HepG2 (cell line): ENCODE measurements around the gene NFIC.

Source experiments
- CTCF ChIP-seq: sonication (generic); formaldehyde crosslinking; IDR thresholded peaks from 2 replicates; pipeline ENCODE4 v1.5.0; 2020; ENCODE audit warnings: mild to moderate bottlenecking, missing genetic modification reagents, moderate library complexity
- KAT7 ChIP-seq: IDR thresholded peaks from 2 replicates; pipeline ENCODE4 v1.6.1; 2018; ENCODE audit warnings: borderline replicate concordance, missing compliant biosample characterization
- RELA ChIP-seq: sonication (generic); formaldehyde crosslinking; IDR thresholded peaks from 2 replicates; pipeline ENCODE4 v1.4.0; 2020; ENCODE audit warnings: missing genetic modification reagents
- SAFB2 ChIP-seq: sonication (generic); formaldehyde crosslinking; IDR thresholded peaks from 2 replicates; pipeline ENCODE4 v1.5.1; 2020; ENCODE audit warnings: missing genetic modification reagents, low read depth, mild to moderate bottlenecking, borderline replicate concordance
- TCF7 ChIP-seq: sonication (generic); IDR thresholded peaks from 2 replicates; pipeline ENCODE4 v1.6.1; 2016; ENCODE audit warnings: antibody characterized with exemption, low read depth
- ZNF350 ChIP-seq: sonication (generic); formaldehyde crosslinking; IDR thresholded peaks from 2 replicates; pipeline ENCODE4 v1.4.0; 2020; ENCODE audit warnings: mild to moderate bottlenecking, low read depth, missing genetic modification reagents, borderline replicate concordance
- ZNF549 ChIP-seq: sonication (generic); formaldehyde crosslinking; IDR thresholded peaks from 2 replicates; pipeline ENCODE4 v1.5.0; 2020; ENCODE audit warnings: missing genetic modification reagents

- TF ChIP-seq ZNF350 (CRISPR knock-in tag) (no peak), CTCF (CRISPR knock-in tag) (no peak), KAT7 (CRISPR knock-in tag) (no peak), ZNF549 (no peak), SAFB2 (CRISPR knock-in tag) (no peak), RELA (CRISPR knock-in tag) (no peak), TCF7 (no peak)
These were observed 149.6 kb downstream of the NFIC start for GRCh38 chr19:3515891-3516422.
